NCI-H1694 (cell line): ENCODE results near the gene SERPINA9.
"Not testable (repeated sequence)": the region's sequence is repeated elsewhere in the genome, so short reads cannot be mapped to it uniquely, and the experiment has no call there.

Experiments used
- DNase-seq: peaks from one replicate; lab custom pipeline; 2025; lab: John Stamatoyannopoulos, UW

The SERPINA9 gene

GRCh38 chr14:94423453-94424056 lies 52.4 kb downstream of the SERPINA9 start:
- DNase-seq: peak; percentile 66

- DNase-seq: no peak
Measured at GRCh38 chr14:94421316-94421715, 54.7 kb downstream of the SERPINA9 start.

GRCh38 chr14:94417497-94418205 lies 58.3 kb downstream of the SERPINA9 start:
- not testable (repeated sequence) for DNase-seq
